Activated T-helper 1 cell treated with anti-CD3 and anti-CD28 coated beads, Interleukin-2, amount 50 U/mL, for 16 hours (primary cell): Measurements from ENCODE around the gene CHID1.

ENCODE experiments used
- DNase-seq, 2 donors: peaks; one replicate each; pipeline ENCODE4 v3.0.0-alpha.2; 2020; ENCODE audit warnings: low read depth in 1 of 2, low spot score in 1 of 2

The CHID1 gene

GRCh38 chr11:825366-826226, 85.0 kb downstream of the CHID1 start:
- DNase-seq: no peak

GRCh38 chr11:824942-825341, 85.7 kb downstream of the CHID1 start:
- no peak for DNase-seq

DNA sequence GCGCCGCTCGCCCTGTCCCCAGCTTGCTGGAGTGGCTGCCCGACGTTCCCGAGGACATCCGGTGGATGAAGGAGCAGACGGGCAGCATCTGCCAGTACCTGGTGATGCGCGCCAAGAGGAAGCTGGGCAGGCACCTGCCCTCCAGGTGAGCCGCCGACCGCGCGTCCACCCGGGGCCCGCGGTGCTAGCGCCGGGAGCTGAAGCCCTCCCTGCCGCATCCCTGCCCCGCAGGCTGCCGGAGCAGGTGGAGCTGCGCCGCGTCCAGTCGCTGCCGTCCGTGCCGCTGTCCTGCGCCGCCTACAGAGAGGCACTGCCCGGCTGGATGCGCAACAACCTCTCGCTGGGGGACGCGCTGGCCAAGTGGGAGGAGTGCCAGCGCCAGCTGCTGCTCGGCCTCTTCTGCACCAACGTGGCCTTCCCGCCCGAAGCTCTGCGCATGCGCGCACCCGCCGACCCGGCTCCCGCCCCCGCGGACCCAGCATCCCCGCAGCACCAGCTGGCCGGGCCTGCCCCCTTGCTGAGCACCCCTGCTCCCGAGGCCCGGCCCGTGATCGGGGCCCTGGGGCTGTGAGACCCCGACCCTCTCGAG, 86.2 kb downstream of the CHID1 start:
- DNase-seq: no peak

DNA sequence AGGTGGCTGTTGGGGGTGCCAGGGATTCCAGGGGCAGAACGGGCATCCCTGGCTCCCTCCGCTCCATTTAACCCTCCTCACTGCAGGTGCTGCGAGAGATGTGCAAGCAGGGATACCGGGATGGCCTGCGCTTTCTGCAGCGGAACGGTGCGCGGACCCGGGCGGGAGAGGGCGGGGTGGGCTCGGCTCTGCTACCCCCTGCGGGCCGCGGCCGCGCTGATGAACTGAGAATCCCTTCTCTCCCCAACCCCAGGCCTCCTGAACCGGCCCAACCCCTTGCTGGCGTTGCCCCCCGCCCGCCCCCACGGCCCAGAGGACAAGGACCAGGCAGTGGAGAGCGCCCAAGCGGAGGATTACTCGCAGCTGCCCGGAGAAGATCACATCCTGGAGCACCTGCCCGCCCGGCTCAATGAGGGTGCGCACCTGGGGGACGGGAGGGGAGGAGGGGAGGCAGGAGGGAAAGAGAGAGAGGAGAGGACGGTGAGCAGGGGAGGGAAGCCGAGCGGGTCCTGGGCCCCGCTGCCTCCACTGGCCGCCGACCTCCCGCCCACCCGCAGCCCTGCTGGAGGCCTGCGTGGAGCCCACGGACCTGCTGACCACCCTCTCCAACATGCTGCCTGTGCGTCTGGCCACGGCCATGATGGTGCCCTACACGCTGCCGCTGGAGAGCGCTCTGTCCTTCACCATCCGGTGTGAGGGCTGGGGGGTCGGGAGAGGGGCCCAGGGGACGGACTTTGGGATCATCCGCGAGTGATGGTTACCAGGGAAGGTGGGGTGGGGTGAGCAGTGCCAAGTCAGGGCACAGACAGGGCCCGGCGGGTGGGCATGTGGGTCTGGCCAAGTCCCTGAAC, 86.9 kb downstream of the CHID1 start:
- no peak for DNase-seq

DNA sequence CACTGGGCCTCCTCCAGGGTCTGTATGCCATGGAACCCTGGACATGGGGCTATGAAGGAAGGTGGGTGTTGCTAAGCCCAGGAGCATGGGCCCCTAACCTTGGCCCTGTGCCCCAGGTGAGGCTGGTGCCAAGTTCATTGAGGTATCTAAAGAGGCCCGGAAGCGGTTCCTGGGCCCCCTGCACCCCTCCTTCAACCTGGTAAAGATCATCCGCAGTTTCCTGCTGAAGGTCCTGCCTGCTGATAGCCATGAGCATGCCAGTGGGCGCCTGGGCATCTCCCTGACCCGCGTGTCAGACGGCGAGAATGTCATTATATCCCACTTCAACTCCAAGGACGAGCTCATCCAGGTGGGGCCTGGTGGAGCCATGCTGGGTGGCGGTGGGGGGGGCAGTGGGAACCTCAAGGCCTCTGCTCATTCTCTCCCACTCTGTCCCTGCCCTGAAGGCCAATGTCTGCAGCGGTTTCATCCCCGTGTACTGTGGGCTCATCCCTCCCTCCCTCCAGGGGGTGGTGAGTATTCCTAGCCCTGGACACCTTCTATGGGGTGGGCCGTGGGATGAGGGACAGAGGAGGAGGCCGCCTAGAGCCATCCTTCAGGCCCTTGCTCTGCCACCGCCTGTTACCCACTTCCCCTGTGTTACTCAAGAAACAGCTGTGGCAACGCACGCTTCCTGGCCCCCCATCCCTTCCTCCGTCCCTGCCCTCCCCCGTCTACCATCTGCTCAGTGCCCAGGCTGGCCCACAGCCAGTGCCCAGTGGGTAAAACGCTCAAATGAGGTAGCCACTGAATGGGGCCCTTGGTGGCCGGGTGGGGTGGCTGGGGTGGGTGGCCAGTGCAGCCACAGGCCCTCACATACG, 88.9 kb downstream of the CHID1 start:
- no peak for DNase-seq

GRCh38 chr11:820655-821511, 89.7 kb downstream of the CHID1 start:
- no peak for DNase-seq

DNA sequence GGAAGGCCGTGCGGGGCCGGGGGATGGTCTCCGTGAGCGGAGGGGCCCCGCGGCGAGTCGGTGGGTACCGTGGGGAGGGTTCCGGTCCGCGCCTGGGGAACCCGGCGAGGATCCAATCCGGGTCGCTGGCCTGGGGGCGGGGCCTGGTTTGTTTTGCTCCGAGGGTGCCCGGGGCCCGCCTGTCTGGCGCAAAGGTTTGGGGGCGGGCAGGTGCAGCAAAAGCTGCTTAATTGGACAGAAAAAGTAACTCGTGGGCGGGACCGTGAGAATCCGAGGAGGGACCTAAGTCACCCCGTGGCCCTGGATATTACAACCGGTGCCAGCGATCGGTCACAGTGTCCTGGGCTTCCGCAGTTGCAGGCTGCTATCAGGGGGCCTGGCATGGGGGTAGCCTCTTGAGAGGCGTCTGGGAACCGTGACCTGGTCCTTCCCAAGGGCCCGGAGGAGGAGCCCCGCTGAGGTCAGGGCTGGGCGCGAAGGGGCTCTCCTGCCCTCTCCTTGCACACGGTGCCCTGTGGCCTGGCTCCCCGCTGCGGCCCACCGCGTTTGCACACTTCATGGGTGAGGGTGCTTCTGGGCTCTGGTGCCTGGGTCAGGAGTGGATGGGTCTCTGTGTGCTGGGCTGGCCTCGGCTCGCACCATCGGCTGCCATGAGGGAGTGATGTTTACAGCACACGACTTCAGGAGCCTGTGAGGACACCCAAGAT, 90.5 kb downstream of the CHID1 start:
- peak; percentile 87 to 93 for DNase-seq

GRCh38 chr11:819129-819931, 91.3 kb downstream of the CHID1 start:
- peak; percentile 82 to 87 for DNase-seq

- DNase-seq: no peak
These were observed 92.0 kb downstream of the CHID1 start, which contains the start of gene PNPLA2 for GRCh38 chr11:818396-819128. Gene PNPLA2 (plus strand): TSS chr11:818914. CDS start chr11:819719, 805 bp downstream.
